NCI-H1048 (cell line): Measurements from ENCODE around the gene LMBR1L.

Experiments used
- DNase-seq: peaks from one replicate; lab custom pipeline; 2025; lab: John Stamatoyannopoulos, UW

The LMBR1L gene

DNA sequence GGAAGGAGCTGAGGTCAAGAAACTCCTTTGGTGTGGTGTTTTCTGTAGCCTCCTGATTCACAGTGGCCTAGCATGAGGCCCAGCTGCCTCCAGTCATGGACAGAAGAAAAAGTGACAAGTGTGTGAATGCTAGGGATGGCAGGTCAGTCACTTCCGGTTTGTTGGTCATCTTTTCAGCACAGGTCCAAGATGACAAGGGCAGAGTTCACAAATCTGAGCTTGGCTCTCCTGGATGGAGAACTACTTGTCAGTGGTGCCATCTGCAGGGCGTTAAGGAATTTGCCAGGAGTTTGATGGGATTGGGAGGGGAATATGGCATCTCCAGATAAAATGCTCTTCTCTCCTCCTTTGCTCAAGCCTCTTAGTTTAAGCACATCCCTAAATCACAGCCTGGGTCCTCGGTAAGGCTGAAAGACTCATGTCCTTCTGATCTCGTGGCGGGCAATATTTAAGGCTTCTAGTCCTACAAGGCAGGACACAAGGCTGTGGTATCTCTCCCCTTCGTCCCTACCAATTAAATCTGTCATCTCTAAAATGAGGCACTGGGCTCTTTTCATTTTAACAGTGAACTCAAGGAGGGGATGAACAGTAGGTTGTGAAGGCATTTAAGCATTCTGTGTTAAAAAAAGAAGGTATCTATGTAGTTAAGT, 10.5 kb upstream of the LMBR1L start:
- DNase-seq = no peak

DNA sequence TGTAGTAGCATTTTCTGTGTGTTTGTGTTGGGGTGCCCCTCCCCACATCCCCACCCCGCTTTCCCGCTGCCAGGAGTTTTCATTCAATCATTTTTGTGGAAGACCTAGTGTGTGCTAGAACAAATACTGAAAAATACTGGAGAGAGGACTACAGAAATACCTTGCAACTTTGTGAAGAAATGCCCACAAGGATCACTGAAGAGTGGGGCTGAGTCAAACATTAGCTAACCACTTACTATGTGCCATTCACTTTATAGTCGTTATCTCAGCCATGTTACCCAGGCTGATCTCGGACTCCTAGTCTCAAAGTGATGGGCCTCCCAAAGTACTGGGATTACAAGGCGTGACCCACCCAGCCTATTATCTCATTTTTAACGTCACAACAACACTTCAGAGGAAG, 559 bp upstream of the LMBR1L start:
- no peak for DNase-seq

DNA sequence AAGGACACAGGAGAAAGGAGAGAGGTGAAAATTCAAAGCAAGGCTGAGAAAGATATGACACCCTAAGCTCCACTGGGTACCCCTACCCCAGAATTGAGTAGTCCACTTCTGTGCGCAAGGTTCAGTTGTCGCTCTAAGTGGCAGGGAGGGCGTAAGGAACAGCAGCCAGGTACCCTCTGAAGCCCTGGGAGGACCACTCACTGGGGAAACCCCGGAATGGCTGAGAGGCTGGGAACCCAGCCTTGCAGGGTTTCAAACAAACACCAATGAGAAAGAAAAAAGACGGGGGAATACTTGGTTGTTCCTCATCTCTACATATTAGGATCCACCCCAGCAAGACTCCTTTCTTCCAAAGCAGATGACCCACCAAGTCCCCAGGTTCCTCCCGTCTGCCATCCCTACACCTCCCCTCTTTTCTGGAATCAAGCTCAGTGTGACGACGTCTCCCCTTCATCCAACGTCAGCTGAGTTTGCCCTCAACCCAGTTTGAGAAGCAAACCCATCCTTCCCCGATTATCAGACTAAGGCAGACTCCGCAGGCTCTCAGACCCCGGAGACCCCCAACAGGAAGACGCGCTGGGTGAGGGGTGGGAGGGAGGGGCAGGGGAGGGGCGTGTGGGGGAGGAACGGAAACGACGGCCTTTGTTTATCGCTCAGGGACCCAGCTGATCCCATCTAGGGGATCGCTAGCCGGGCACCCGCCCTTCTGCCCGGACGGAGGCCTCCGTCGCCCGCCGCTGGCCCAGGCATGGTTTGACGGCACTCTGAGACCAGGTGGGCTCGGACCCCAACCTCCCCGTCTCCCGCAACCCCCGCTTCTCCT, 795 bp downstream of the LMBR1L start:
- DNase-seq = no peak

DNA sequence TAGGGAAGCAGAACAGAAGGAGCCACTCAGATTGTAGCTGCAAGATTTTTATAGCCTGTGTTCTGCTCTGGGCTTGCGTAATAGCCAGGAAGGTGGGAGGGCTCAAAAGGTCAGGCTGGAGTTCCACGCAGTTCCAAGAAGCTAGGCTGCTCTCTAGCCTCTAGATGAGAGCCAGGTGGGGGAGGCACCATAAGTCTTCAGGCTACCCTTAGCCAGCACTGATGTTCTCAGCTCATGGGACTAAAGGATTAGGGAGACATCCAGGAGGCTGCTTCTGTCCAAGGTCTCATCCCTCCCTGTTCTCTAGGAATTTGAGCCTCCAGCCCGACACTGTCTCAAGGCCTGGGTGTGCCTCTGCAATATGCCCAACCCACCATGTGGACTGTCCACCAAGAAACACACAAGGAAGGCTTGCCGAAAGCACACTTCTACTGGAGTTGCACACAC, 1.7 kb downstream of the LMBR1L start:
- DNase-seq = no peak

DNA sequence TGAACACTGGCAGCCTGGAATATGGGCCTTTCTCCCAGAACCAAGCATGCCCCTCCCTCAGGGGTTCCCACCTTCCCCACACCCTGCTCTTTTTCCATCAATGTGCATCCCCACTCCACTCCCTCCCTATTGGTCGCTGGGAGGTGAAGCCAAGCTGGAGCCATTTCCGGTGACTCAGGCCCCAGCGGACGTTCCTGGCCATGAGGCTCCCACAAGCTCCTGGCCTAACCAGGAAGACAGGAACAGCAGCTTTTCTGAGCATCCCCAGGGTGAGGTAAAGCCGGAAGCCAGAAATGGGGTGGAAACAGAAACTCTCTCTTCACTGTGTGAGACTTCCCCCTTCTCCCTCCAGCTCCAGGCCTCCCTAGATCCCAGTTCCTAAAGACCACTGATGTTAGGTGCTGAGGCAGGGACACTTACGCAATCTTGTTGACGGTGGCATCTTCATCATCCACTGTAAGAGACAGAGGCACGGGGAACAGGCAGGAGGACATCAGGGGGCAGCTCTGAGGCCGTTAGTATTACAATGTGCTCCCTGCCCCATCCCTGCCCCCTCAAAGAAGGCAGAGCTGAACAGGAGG, 5.1 kb downstream of the LMBR1L start:
- no peak for DNase-seq

DNA sequence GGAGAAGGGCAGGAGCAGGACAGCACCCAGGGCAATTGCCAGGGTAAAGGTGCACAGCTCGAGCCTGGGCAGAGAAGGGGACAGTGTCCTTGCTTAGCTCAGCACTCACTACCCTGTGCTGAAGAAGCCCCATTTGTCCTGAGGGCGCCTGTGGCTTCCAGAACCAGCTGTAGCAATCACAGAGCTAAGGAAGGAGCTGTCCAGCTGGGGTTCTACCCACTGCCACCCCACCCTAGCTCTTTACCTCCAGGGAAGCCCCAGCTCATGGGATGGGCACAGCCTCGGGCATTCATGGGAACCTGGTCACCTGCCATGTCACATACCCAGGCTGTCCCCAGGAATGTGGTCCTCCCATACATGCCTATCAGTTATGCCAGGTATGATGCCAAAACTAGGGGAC, 5.8 kb downstream of the LMBR1L start:
- DNase-seq = no peak

DNA sequence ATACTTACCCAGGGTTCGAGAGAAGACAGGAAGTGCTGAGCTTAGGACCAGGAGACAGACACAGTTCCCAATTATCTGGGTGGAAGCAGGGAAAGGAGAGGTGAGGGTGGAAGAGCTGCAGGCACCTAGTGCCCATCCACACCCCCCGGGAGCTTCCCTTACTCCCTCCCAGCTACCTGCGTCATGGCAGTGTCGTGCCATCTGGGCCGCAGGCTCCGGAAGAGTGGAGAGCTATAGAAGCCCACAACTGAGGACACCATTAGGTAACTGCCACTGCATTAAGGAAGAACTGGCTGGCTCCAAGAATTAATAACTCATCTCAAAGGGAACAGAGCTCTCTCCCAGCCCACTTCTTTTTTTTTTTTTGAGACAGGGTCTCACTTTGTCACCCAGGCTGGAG, 10.3 kb downstream of the LMBR1L start:
- DNase-seq = no peak

DNA sequence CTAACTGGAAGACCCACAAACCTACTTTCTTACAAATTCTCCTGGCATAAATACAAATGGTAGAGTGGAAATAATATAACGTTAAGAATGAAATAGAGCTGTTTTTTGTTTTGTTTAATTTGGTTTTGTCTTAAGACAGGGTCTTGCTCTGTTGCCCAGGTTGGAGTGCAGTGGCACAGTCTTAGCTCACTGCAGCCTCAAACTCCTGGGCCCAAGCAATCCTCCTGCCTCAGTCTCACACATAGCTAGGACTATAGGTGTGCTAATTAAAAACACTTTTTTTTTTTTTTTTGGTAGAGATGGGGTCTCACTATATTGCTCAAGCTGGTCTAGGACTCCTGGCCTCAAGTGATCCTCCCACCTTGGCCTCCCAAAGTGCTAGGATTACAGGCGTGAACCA, 11.9 kb downstream of the LMBR1L start:
- DNase-seq = no peak

DNA sequence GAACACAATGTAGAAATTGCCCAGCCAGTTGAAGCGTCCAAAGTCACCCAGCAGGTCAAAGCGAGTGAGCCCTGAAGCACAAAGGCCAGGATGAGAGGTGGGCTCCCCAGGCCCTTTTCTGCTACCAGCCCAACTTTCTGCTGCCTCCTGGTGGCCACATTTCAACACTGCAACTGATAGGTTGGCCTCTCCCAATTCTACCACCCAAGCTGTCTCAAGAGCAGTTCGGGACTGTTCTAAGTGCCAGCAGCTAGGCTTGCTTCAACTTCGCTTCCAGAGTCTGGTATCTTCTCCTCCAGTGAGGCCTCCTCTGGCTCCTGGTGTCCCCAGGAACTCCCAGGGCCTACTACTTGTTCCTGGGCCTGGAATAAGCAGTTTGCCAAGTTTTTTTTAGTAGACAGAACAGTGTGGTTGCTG, 12.6 kb downstream of the LMBR1L start:
- DNase-seq = no peak

DNA sequence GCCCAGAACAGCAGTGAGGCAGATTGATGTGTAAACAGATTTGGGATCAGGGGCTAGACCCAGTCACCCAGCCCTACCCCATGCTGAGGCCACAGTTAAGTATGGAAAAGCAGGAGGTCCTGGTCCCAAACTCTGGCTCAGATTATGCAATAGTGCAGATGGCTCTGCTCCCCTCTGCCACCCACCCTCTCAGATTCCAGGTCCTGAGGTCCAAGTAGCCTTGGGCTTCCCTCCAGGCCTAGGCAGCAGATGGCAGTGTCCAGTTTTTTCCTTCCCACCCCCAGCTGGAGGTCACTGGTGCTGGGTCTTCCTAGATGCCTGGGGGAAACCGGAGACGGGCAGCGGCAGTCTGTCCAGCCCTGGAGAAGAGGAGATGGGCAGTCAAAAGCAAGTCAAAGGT, 13.3 kb downstream of the LMBR1L start:
- DNase-seq = no peak

DNA sequence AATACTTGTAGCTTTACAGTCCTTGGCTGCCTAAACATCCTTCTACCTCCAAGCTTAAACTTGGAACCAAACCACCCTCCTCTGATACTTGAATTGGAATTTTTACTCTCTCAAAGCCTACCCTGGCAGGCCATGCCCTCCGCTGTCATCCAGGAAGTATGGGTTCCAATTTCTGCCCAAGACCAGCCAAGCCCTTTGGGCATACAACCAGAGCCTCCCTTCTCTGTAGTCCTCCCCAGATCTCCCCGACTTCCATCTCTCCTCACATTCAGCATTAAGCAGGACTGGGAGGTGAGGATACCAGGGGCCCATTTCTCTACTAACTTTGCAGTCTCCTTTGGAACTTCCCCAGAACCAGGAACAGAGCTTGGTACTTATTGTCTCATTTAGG, 15.7 kb downstream of the LMBR1L start:
- DNase-seq = no peak

DNA sequence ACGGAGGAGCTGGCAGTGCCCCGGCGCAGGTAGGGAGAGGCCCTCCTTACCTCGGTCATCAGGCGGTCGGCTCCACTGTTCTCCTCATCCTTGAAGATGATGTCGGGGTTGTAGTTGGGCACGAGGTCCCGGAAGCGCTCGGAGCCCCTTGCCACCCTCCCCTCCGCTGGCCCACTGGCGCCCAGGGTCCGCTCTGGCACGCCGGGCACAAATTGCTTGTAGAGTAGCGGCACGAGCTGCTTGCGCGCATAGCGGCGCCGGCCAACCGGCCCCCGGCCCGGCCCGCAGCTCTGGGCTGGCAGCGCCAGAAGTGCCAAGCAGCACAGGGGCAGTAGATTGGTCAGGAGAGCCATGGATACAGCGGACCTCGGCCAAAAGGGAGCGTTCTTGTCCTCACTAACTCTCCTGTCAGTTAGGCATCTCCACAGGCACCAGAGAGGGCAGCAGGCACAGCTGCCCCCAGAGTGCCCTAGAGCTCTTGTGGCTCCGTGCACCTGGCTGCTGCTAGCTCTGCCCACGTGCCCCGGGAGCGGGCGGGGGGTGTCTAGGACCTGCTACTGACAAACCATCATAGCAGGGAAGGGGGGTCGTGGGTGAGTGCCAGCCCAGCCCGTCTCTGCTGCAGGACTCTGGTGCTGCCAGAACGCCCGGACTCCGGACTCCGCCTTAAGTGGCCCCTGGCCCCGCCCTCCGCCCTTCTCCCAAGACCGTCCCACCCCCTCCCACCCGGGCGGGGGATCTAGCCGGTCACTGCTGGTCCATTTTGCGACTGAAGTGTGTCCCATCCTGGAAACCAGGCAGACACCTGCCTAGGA, 16.3 kb downstream of the LMBR1L start, which contains the start of gene DHH:
DHH (minus strand) TSS at position 642 of the 815 bp plus-strand sequence; CDS start at position 353, 289 bp downstream.
- no peak for DNase-seq

DNA sequence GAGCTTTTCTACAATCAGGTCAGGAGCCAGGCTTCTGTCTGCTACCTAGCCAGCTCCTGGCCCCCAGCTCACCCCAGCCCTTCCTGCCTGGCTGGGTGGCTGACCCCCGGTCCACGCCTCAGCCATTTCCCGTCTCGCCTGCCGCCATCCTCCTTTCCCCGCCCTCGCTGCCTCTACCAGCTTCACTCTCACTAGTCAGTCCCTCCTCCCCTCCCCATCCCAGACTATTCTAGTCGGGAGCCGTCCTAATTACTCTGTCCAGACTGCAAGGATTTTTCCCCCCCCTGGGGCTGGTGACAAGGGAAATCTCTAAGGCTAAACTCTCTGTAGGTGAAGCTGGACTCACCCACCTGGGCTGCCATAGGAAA, 16.9 kb downstream of the LMBR1L start:
- DNase-seq = no peak

DNA sequence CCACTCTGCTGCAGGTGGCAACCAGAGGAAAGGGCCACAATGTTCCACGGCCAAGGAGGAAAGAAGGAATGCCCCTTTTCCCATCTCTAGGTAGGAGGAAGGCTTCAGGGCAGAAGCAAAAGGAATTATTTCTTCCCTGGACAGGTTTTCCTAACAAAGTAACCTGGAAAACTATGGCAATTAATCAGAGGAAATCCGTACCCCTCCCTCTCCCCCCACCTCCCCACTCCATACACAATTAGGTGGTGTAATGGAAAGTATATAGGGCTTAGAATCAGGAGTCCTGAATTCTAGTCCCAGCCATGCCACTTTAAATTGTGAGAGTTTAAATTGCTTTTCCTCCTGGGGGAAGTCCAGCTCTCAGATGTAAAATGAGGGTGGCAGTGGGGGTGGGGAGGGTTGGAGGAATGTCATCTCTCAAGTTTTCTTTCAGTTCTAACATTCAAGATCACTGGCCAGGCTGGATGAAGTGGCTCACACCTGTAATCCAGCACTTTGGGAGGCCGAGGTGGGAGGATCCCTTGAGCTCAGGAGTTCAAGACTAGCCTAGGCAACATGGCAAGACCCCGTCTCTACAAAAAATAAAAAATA, 17.7 kb downstream of the LMBR1L start:
- no peak for DNase-seq

DNA sequence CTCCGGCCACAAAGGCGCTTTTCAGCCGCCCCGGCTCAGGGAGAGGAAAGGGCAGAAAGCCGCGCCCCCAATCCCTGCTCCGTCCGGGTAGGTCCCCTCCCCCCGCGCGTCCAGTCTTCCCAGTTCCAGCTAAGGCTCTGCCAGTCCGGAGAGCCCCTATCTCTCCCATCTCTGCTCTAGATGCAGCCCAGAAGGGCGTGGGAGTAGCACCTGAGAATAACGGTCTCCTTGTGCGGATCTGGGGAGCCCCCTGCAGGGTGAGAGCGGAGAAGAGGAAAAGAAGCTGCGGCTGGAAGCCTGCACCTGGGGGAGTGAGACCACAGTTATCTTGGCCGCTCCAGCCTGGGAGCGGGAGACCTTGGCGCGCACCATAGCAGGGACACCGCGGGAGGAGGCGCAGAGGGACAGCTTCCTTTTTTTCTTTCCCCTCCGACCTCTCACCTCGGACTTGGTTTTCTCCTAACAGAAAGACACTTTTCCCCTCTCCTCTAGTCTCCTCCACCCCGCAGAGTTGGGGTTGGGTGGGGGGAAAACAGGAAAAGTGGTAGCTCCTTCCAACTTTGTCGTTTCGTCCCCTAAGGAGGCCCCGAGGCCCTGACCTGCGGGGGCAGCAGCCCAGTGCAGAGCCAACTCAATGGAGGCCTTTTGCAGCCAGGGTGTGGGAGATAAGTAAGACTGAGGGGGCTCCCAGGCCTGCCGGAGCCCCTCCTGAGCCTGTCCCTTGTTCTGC, 18.4 kb downstream of the LMBR1L start:
- DNase-seq = no peak

DNA sequence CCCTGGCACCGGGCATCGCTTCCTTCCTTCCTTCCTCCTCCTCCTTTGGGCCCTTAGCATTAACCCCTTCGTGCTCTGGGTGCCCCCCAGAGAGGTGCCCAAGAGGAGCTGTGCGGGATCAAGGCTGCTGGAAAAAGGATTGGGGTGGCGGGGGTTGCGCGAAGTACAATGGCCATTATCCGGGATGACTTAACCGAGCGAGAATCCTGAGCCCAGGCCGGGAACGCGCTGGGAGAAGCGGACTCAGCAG, 18.9 kb downstream of the LMBR1L start:
- DNase-seq = no peak

DNA sequence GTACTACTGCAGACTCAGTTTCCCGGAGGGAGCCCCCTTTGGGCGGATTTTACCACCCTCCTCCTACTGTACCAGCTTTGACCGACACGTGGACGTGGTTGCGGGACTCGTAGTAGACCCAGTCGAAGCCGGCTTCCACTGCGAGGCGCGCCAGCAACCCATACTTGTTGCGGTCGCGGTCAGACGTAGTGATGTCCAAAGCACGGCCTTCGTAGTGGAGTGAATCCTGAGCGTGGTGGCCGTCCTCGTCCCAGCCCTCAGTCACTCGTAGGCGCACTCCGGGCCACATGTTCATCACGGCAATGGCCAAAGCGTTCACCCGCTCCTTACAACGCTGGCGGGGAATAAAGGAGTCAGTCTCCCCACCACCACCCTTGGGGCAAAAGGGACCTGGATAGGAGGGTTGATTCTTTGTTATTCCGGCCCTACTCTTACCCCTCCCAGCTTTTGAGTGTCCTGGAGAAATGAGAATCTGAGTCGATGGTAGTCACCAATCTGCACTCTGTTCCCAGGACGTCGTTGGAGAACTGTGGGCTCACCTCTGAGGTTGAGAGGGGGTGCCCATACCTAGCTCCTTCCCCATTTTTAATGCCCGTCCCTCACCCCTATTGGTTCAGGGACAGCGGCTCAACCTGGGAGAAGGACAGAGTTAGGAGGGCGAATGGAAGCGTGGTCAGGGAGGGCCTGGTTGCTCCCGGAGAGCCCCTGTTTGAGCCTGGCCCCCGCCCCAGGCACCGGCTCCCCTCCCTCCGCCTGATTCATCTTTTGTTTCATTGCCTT, 19.4 kb downstream of the LMBR1L start:
- no peak for DNase-seq

DNA sequence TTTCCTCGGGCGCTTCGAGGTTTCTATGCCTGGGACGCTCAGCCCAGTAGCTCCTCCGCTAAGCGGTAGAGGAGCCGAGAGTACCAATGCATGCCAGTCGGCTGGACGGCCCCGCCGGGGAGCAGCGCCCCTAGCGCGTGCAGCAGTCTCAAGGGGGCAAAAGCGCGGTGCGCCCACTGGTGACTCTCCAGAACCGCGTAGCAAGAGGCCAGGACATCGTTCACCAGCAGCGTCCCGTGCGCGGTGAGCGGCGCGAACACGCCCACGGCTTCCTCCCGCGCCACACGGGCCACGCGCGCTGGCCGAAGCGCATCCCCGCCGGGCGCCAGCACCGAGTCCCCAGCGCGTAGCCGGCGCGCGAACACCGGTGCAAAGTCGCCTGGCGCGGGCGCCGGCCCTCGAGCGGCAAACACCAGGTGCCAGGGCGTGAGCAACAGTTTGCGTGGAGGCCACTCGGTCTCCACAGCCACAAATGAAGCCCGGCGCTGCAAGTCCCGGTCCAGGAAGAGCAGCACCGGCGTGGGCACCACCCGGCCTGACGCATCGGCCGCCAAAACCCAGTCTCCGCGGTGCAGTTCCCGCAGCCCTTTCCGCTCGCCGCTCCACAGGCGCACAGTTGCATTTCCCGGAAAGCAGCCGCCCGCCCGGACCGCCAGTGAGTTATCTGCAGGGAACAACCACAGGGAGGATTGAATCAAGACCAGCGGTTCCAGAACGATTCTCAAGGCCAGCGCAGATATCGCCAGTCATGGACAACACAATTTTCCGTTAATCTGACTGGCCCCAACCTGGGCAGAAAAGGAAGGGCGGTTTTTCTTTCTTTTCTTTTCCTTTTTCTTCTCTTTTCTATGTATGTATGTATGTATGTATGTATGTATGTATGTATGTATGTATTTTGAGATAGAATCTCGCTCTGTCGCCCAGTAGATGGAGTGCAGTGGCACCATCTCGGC, 20.6 kb downstream of the LMBR1L start:
- no peak for DNase-seq

DNA sequence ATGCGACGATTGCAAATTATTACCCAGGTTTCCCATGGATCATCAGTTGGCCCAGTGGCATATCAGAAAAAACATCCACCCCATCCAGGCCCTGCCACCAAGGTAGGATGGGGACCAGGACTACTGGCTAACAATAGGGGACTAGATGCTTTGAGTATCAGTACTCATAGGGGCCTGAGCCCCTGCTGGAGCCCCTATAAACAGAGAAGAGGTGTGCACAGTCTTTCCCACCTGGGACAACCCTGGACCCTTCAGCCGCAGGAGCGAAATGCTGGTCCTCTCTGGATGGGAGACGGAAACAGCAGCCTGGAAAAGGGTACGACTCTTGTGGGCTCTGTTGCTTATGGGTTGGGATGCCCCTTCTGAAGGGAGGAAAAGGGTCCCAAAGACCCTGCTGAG, 21.7 kb downstream of the LMBR1L start:
- no peak for DNase-seq
